Measurements from ENCODE around the gene KLHL40.

KLHL40 gene

GRCh38 chr3:42730706-42731420 lies 45.5 kb downstream of the KLHL40 start:
- H3K9ac ChIP-seq (ENCODE audit: low read length): no peak overlapping the region
- no peaks in the 10 kb centered on the region for H3K36me3 ChIP-seq (ENCODE audit: control insufficient read depth, insufficient read depth, low read length)
- H3K27me3 ChIP-seq (ENCODE audit: control insufficient read depth, insufficient read depth, low read length): no peaks in the 10 kb centered on the region
- no peaks in the 10 kb centered on the region for H3K9me3 ChIP-seq (ENCODE audit: control insufficient read depth, low read length)
- no peak overlapping the region for H3K4me3 ChIP-seq (ENCODE audit: low read length)
- H3K4me1 ChIP-seq (ENCODE audit: control insufficient read depth, insufficient read depth, low read length): no peaks in the 10 kb centered on the region

- no peaks in the 10 kb centered on the region for H3K36me3 ChIP-seq (ENCODE audit: control insufficient read depth, insufficient read depth, low read length)
- H3K9ac ChIP-seq (ENCODE audit: low read length): no peak overlapping the region
- H3K27me3 ChIP-seq (ENCODE audit: control insufficient read depth, insufficient read depth, low read length): no peaks in the 10 kb centered on the region
- no peak overlapping the region for H3K4me3 ChIP-seq (ENCODE audit: low read length)
- no peaks in the 10 kb centered on the region for H3K9me3 ChIP-seq (ENCODE audit: control insufficient read depth, low read length)
- no peaks in the 10 kb centered on the region for H3K4me1 ChIP-seq (ENCODE audit: control insufficient read depth, insufficient read depth, low read length)
These were observed 46.3 kb downstream of the KLHL40 start for GRCh38 chr3:42731476-42732195.

- H3K9ac ChIP-seq (ENCODE audit: low read length): no peak overlapping the region
- H3K27me3 ChIP-seq (ENCODE audit: control insufficient read depth, insufficient read depth, low read length): no peaks in the 10 kb centered on the region
- H3K9me3 ChIP-seq (ENCODE audit: control insufficient read depth, low read length): no peaks in the 10 kb centered on the region
- no peaks in the 10 kb centered on the region for H3K4me1 ChIP-seq (ENCODE audit: control insufficient read depth, insufficient read depth, low read length)
- no peak overlapping the region for H3K4me3 ChIP-seq (ENCODE audit: low read length)
- H3K36me3 ChIP-seq (ENCODE audit: control insufficient read depth, insufficient read depth, low read length): no peaks in the 10 kb centered on the region
These were observed 47.0 kb downstream of the KLHL40 start for GRCh38 chr3:42732196-42732828.

GRCh38 chr3:42732829-42733459 lies 47.6 kb downstream of the KLHL40 start:
- H3K9ac ChIP-seq (ENCODE audit: low read length): no peak overlapping the region

GRCh38 chr3:42733501-42734262 lies 48.3 kb downstream of the KLHL40 start:
- no peak overlapping the region for H3K9ac ChIP-seq (ENCODE audit: low read length)

More at GRCh38 chr3:42732829-42733459, 47.6 kb downstream of the KLHL40 start:
- Histone ChIP-seq H3K4me1 (ENCODE audit: control insufficient read depth, insufficient read depth, low read length) (no peaks in the 10 kb centered on the region), H3K4me3 (ENCODE audit: low read length) (no peak overlapping the region), H3K36me3 (ENCODE audit: control insufficient read depth, insufficient read depth, low read length) (no peaks in the 10 kb centered on the region), H3K9me3 (ENCODE audit: control insufficient read depth, low read length) (no peaks in the 10 kb centered on the region), H3K27me3 (ENCODE audit: control insufficient read depth, insufficient read depth, low read length) (no peaks in the 10 kb centered on the region)

GRCh38 chr3:42734263-42734860 lies 49.0 kb downstream of the KLHL40 start:
- Histone ChIP-seq H3K36me3 (ENCODE audit: control insufficient read depth, insufficient read depth, low read length) (no peaks in the 10 kb centered on the region), H3K9ac (ENCODE audit: low read length) (no peak overlapping the region), H3K9me3 (ENCODE audit: control insufficient read depth, low read length) (no peaks in the 10 kb centered on the region), H3K4me3 (ENCODE audit: low read length) (no peak overlapping the region), H3K27me3 (ENCODE audit: control insufficient read depth, insufficient read depth, low read length) (no peaks in the 10 kb centered on the region), H3K4me1 (ENCODE audit: control insufficient read depth, insufficient read depth, low read length) (no peaks in the 10 kb centered on the region)

More at GRCh38 chr3:42733501-42734262, 48.3 kb downstream of the KLHL40 start:
- H3K4me1 ChIP-seq (ENCODE audit: control insufficient read depth, insufficient read depth, low read length): no peaks in the 10 kb centered on the region
- no peaks in the 10 kb centered on the region for H3K27me3 ChIP-seq (ENCODE audit: control insufficient read depth, insufficient read depth, low read length)
- no peaks in the 10 kb centered on the region for H3K36me3 ChIP-seq (ENCODE audit: control insufficient read depth, insufficient read depth, low read length)
- H3K9me3 ChIP-seq (ENCODE audit: control insufficient read depth, low read length): no peaks in the 10 kb centered on the region
- H3K4me3 ChIP-seq (ENCODE audit: low read length): no peak overlapping the region

GRCh38 chr3:42735019-42735418 lies 49.7 kb downstream of the KLHL40 start:
- H3K4me1 ChIP-seq (ENCODE audit: control insufficient read depth, insufficient read depth, low read length): no peaks in the 10 kb centered on the region
- H3K4me3 ChIP-seq (ENCODE audit: low read length): no peak overlapping the region
- H3K36me3 ChIP-seq (ENCODE audit: control insufficient read depth, insufficient read depth, low read length): no peaks in the 10 kb centered on the region
- no peak overlapping the region for H3K9ac ChIP-seq (ENCODE audit: low read length)
- no peaks in the 10 kb centered on the region for H3K9me3 ChIP-seq (ENCODE audit: control insufficient read depth, low read length)
- no peaks in the 10 kb centered on the region for H3K27me3 ChIP-seq (ENCODE audit: control insufficient read depth, insufficient read depth, low read length)

- Histone ChIP-seq H3K9ac (ENCODE audit: low read length) (no peak overlapping the region), H3K4me1 (ENCODE audit: control insufficient read depth, insufficient read depth, low read length) (no peaks in the 10 kb centered on the region)
These were observed 50.3 kb downstream of the KLHL40 start for GRCh38 chr3:42735615-42736014.

GRCh38 chr3:42736081-42736480 lies 50.7 kb downstream of the KLHL40 start:
- Histone ChIP-seq H3K36me3 (ENCODE audit: control insufficient read depth, insufficient read depth, low read length) (no peaks in the 10 kb centered on the region), H3K27me3 (ENCODE audit: control insufficient read depth, insufficient read depth, low read length) (no peaks in the 10 kb centered on the region), H3K4me3 (ENCODE audit: low read length) (no peak overlapping the region), H3K9ac (ENCODE audit: low read length) (no peak overlapping the region), H3K4me1 (ENCODE audit: control insufficient read depth, insufficient read depth, low read length) (no peaks in the 10 kb centered on the region), H3K9me3 (ENCODE audit: control insufficient read depth, low read length) (no peaks in the 10 kb centered on the region)

More at GRCh38 chr3:42735615-42736014, 50.3 kb downstream of the KLHL40 start:
- no peaks in the 10 kb centered on the region for H3K27me3 ChIP-seq (ENCODE audit: control insufficient read depth, insufficient read depth, low read length)
- H3K4me3 ChIP-seq (ENCODE audit: low read length): no peak overlapping the region
- no peaks in the 10 kb centered on the region for H3K36me3 ChIP-seq (ENCODE audit: control insufficient read depth, insufficient read depth, low read length)
- no peaks in the 10 kb centered on the region for H3K9me3 ChIP-seq (ENCODE audit: control insufficient read depth, low read length)

GRCh38 chr3:42736531-42736930 lies 51.2 kb downstream of the KLHL40 start:
- H3K36me3 ChIP-seq (ENCODE audit: control insufficient read depth, insufficient read depth, low read length): no peaks in the 10 kb centered on the region
- no peaks in the 10 kb centered on the region for H3K4me1 ChIP-seq (ENCODE audit: control insufficient read depth, insufficient read depth, low read length)
- H3K27me3 ChIP-seq (ENCODE audit: control insufficient read depth, insufficient read depth, low read length): no peaks in the 10 kb centered on the region
- H3K9me3 ChIP-seq (ENCODE audit: control insufficient read depth, low read length): no peaks in the 10 kb centered on the region
- H3K9ac ChIP-seq (ENCODE audit: low read length): no peak overlapping the region
- H3K4me3 ChIP-seq (ENCODE audit: low read length): no peak overlapping the region

All from mucosa of stomach (tissue), 1 donor.